Mesendoderm (in vitro differentiated cells): ENCODE data around the gene RNASEL.
A peak's percentile ranks its signal among the peaks of the same experiment; 100 is the strongest.

Experiments used
- DNase-seq: peaks from one replicate; pipeline ENCODE4 v3.0.0; 2013
- H2AK5ac ChIP-seq: 2 replicates; pipeline ENCODE4 v1.6.1; 2013; ENCODE audit warnings: low read length, inconsistent platforms
- H2BK120ac ChIP-seq: 2 replicates; pipeline ENCODE4 v1.6.1; 2013; ENCODE audit warnings: low read depth, mild to moderate bottlenecking, low read length, moderate library complexity, mixed read lengths
- H2BK15ac ChIP-seq: replicated peaks from 2 replicates; pipeline ENCODE4 v1.6.1; 2013; ENCODE audit warnings: low read depth, mild to moderate bottlenecking, moderate library complexity
- H2BK5ac ChIP-seq: 2 replicates; pipeline ENCODE4 v1.6.1; 2013; ENCODE audit warnings: low read length, inconsistent platforms
- H3K18ac ChIP-seq: 2 replicates; pipeline ENCODE4 v1.6.1; 2013; ENCODE audit warnings: mild to moderate bottlenecking, low read length, mixed read lengths
- H3K23ac ChIP-seq: one replicate; pipeline ENCODE4 v1.6.1; 2013; ENCODE audit warnings: low read length
- H3K27ac ChIP-seq: 2 replicates; pipeline ENCODE4 v1.5.1; 2013; ENCODE audit warnings: low read depth, mild to moderate bottlenecking, inconsistent platforms, low read length, moderate library complexity
- H3K27me3 ChIP-seq: 2 replicates; pipeline ENCODE4 v1.6.1; 2013; ENCODE audit warnings: low read length, control low read depth, mild to moderate bottlenecking, inconsistent platforms; ENCODE audit not compliant: insufficient read depth, poor library complexity
- H3K36me3 ChIP-seq: 2 replicates; pipeline ENCODE4 v1.6.1; 2013; ENCODE audit warnings: low read length, inconsistent platforms; ENCODE audit not compliant: control insufficient read depth, insufficient read depth
- H3K4ac ChIP-seq: one replicate; pipeline ENCODE4 v1.6.1; 2013; ENCODE audit warnings: low read depth, mild to moderate bottlenecking, low read length, moderate library complexity
- H3K4me1 ChIP-seq: 2 replicates; pipeline ENCODE4 v1.6.1; 2013; ENCODE audit warnings: low read depth, low read length, inconsistent platforms; ENCODE audit not compliant: control insufficient read depth
- H3K4me2 ChIP-seq: 2 replicates; pipeline ENCODE4 v1.6.1; 2013; ENCODE audit warnings: low read length
- H3K4me3 ChIP-seq: 2 replicates; pipeline ENCODE4 v1.5.1; 2013; ENCODE audit warnings: mild to moderate bottlenecking, low read length
- H3K56ac ChIP-seq: one replicate; pipeline ENCODE4 v1.6.1; 2013; ENCODE audit warnings: low read length
- H3K79me1 ChIP-seq: 2 replicates; pipeline ENCODE4 v1.6.1; 2013; ENCODE audit warnings: low read length, inconsistent platforms
- H3K79me2 ChIP-seq: 2 replicates; pipeline ENCODE4 v1.6.1; 2013; ENCODE audit warnings: mild to moderate bottlenecking, low read length; ENCODE audit not compliant: control insufficient read depth, insufficient read depth
- H3K9ac ChIP-seq: 2 replicates; pipeline ENCODE4 v1.6.1; 2013; ENCODE audit warnings: low read length, inconsistent platforms
- H4K5ac ChIP-seq: one replicate; pipeline ENCODE4 v1.6.1; 2013; ENCODE audit warnings: low read length
- H4K8ac ChIP-seq: one replicate; pipeline ENCODE4 v1.6.1; 2013; ENCODE audit warnings: low read depth, mild to moderate bottlenecking, control low read depth, low read length, moderate library complexity
- WGBS: extraction: QIAGEN DNeasy Blood & Tissue Kit; methylation state at CpG from one replicate; pipeline ENCODE4 v1.1.7; 2013; ENCODE audit warnings: low lambda C conversion rate, missing lambda C conversion rate; ENCODE audit not compliant: insufficient coverage; ENCODE audit errors: extremely low coverage; 5-methylcytosine and 5-hydroxymethylcytosine counted together

RNASEL gene

GRCh38 chr1:182617014-182617429, 28.0 kb upstream of the RNASEL start:
- Histone ChIP-seq H2BK120ac (no peak overlapping the region), H3K18ac (peak overlapping the region; percentile 10), H3K79me1 (no peaks in the 10 kb centered on the region), H3K9ac (peak overlapping the region; percentile 56), H3K4ac (peak overlapping the region; percentile 95), H2AK5ac (no peak overlapping the region), H4K8ac (no peak overlapping the region), H3K27ac (peak overlapping the region; percentile 46), H4K5ac (no peak overlapping the region), H3K4me1 (peaks cover 20% of the 10 kb centered on the region), H3K4me2 (peak overlapping the region; percentile 19), H3K79me2 (no peaks in the 10 kb centered on the region), H3K23ac (no peak overlapping the region), H3K36me3 (no peaks in the 10 kb centered on the region), H3K4me3 (no peak overlapping the region), H3K56ac (peak overlapping the region; percentile 47), H2BK15ac (no peak overlapping the region), H2BK5ac (peak overlapping the region; percentile 88), H3K27me3 (no peaks in the 10 kb centered on the region)
- WGBS, result no CpG with 5 or more reads among the region's 4 CpGs
- DNase-seq, result no peak

- no peak overlapping the region for H2BK120ac ChIP-seq
- peak overlapping the region; percentile 95 for H3K4ac ChIP-seq
- H3K79me2 ChIP-seq, result no peaks in the 10 kb centered on the region
- H3K36me3 ChIP-seq, result no peaks in the 10 kb centered on the region
- peak overlapping the region; percentile 99 for H3K27ac ChIP-seq
- no CpG with 5 or more reads among the region's 17 CpGs for whole genome bisulfite sequencing
- no peak overlapping the region for H2BK15ac ChIP-seq
- peak; percentile 93 for DNase-seq
- H2AK5ac ChIP-seq, result no peak overlapping the region
- no peaks in the 10 kb centered on the region for H3K79me1 ChIP-seq
- H3K4me1 ChIP-seq, result peaks cover 21% of the 10 kb centered on the region
- H3K27me3 ChIP-seq, result no peaks in the 10 kb centered on the region
- no peak overlapping the region for H3K4me3 ChIP-seq
- peak overlapping the region; percentile 47 for H3K56ac ChIP-seq
- H3K23ac ChIP-seq, result no peak overlapping the region
- H2BK5ac ChIP-seq, result peak overlapping the region; percentile 88
- H4K5ac ChIP-seq, result no peak overlapping the region
- H3K18ac ChIP-seq, result peak overlapping the region; percentile 10
- H3K4me2 ChIP-seq, result peak overlapping the region; percentile 19
- no peak overlapping the region for H4K8ac ChIP-seq
- peak overlapping the region; percentile 56 for H3K9ac ChIP-seq
Measured at GRCh38 chr1:182616130-182617013, 27.3 kb upstream of the RNASEL start.

- H3K27ac ChIP-seq, result peak overlapping the region; percentile 99
Measured at GRCh38 chr1:182615468-182616129, 26.5 kb upstream of the RNASEL start.

GRCh38 chr1:182614796-182615454, 25.9 kb upstream of the RNASEL start:
- Histone ChIP-seq H3K4me1 (peaks cover 26% of the 10 kb centered on the region), H3K36me3 (no peaks in the 10 kb centered on the region)

More at GRCh38 chr1:182615468-182616129, 26.5 kb upstream of the RNASEL start:
- no peaks in the 10 kb centered on the region for H3K79me1 ChIP-seq
- H3K4me1 ChIP-seq, result peaks cover 24% of the 10 kb centered on the region
- H2BK120ac ChIP-seq, result peak overlapping the region; percentile 48
- peak overlapping the region; percentile 5 for H2BK15ac ChIP-seq
- H2BK5ac ChIP-seq, result peak overlapping the region; percentile 92
- peak overlapping the region; percentile 94 for H3K4ac ChIP-seq
- H2AK5ac ChIP-seq, result peak overlapping the region; percentile 86
- WGBS, result no CpG with 5 or more reads among the region's 11 CpGs
- H3K9ac ChIP-seq, result peak overlapping the region; percentile 84
- H3K56ac ChIP-seq, result peak overlapping the region; percentile 92
- no peaks in the 10 kb centered on the region for H3K27me3 ChIP-seq
- H3K4me3 ChIP-seq, result peak overlapping the region; percentile 36
- H3K4me2 ChIP-seq, result peak overlapping the region; percentile 69
- no peak overlapping the region for H3K23ac ChIP-seq
- H3K36me3 ChIP-seq, result no peaks in the 10 kb centered on the region
- no peak overlapping the region for H4K8ac ChIP-seq
- DNase-seq, result peak; percentile 84
- H4K5ac ChIP-seq, result peak overlapping the region; percentile 61
- peak overlapping the region; percentile 85 for H3K18ac ChIP-seq
- H3K79me2 ChIP-seq, result no peaks in the 10 kb centered on the region

GRCh38 chr1:182611787-182612186, 22.7 kb upstream of the RNASEL start:
- DNase-seq, result peak; percentile 52
- Histone ChIP-seq H3K36me3 (no peaks in the 10 kb centered on the region), H3K4me3 (no peak overlapping the region), H3K9ac (no peak overlapping the region), H3K4me1 (peaks cover 19% of the 10 kb centered on the region), H4K8ac (no peak overlapping the region), H3K4me2 (no peak overlapping the region), H3K56ac (peak overlapping the region; percentile 69), H2BK15ac (no peak overlapping the region), H3K79me1 (no peaks in the 10 kb centered on the region), H3K18ac (peak overlapping the region; percentile 92), H3K27me3 (no peaks in the 10 kb centered on the region), H2AK5ac (no peak overlapping the region), H3K4ac (peak overlapping the region; percentile 90), H2BK5ac (peak overlapping the region; percentile 77), H2BK120ac (no peak overlapping the region), H4K5ac (no peak overlapping the region), H3K23ac (peak overlapping the region; percentile 30), H3K79me2 (no peaks in the 10 kb centered on the region), H3K27ac (no peak overlapping the region)
- WGBS, result no CpG with 5 or more reads among the region's 8 CpGs

More at GRCh38 chr1:182614796-182615454, 25.9 kb upstream of the RNASEL start:
- Histone ChIP-seq H3K4ac (peak overlapping the region; percentile 94), H2BK5ac (peak overlapping the region; percentile 92), H2BK120ac (peak overlapping the region; percentile 48), H3K9ac (peak overlapping the region; percentile 84), H3K23ac (no peak overlapping the region), H3K27ac (peak overlapping the region; percentile 99), H3K27me3 (no peaks in the 10 kb centered on the region), H3K79me1 (no peaks in the 10 kb centered on the region), H2AK5ac (no peak overlapping the region), H3K18ac (peak overlapping the region; percentile 85), H3K4me2 (peak overlapping the region; percentile 69), H3K56ac (peak overlapping the region; percentile 92), H3K79me2 (no peaks in the 10 kb centered on the region), H2BK15ac (peak overlapping the region; percentile 5), H3K4me3 (peak overlapping the region; percentile 36), H4K8ac (no peak overlapping the region), H4K5ac (peak overlapping the region; percentile 61)
- no CpG with 5 or more reads among the region's 56 CpGs for WGBS
- DNase-seq, result peak; percentile 97
